ENCODE measurements around the gene ING3. TPM values are rescaled to one million over a fixed set of nuclear protein-coding genes. Genes with fewer than 3 reads are reported as not detected.
A peak's percentile ranks its signal among the peaks of the same experiment; 100 is the strongest.

ING3 gene
- total and polyA plus RNA-seq, 9 of the 15 experiments (the other 6 are each of a cell fraction or from before 2014, with no cell fraction given) = 22.8 to 233 (median 50.4) TPM

DNA sequence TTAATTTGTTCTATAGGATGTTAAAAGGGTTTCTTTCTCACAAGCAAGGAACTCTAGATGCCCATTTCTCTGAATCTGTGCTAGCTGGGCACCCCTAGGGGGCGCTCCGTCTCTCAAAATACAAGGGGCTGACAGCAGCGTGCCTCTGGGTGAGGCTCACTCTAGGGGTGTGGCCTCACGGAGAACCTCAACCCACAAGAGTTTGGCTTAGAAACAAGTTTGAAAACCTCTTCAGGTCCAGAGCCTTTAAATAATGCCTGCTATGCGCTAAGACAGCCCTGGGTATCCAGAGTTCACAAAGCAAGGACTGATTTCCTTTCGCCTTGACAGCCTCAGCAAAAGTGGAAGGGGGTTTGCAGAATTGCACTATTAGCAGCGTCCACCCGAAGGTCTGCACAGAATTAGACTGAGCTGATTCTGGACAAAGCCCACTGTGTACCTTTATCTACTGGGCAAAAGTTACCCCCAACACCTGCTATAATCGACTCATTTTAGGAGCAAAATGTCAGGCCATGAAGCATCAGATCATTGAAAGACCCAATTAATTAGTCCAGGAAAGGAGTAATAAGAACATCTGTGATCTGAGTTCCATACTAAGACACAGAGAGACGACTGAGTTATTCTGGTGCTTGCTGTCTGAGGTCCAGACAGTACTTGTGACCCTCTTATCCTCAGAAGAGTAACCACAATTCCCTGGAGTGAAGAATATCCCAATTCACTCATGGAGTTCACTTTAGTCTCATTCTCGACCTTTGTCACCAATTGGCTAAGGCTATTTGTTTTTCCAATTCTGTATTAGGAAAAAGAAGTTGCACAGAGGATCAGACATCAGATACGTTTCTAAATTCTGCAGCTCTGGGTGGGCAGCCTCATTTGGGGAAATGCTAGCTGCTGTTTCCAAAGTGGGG is 37.4 kb downstream of the ING3 start (continued):
- TF ChIP-seq, protein P1, sequence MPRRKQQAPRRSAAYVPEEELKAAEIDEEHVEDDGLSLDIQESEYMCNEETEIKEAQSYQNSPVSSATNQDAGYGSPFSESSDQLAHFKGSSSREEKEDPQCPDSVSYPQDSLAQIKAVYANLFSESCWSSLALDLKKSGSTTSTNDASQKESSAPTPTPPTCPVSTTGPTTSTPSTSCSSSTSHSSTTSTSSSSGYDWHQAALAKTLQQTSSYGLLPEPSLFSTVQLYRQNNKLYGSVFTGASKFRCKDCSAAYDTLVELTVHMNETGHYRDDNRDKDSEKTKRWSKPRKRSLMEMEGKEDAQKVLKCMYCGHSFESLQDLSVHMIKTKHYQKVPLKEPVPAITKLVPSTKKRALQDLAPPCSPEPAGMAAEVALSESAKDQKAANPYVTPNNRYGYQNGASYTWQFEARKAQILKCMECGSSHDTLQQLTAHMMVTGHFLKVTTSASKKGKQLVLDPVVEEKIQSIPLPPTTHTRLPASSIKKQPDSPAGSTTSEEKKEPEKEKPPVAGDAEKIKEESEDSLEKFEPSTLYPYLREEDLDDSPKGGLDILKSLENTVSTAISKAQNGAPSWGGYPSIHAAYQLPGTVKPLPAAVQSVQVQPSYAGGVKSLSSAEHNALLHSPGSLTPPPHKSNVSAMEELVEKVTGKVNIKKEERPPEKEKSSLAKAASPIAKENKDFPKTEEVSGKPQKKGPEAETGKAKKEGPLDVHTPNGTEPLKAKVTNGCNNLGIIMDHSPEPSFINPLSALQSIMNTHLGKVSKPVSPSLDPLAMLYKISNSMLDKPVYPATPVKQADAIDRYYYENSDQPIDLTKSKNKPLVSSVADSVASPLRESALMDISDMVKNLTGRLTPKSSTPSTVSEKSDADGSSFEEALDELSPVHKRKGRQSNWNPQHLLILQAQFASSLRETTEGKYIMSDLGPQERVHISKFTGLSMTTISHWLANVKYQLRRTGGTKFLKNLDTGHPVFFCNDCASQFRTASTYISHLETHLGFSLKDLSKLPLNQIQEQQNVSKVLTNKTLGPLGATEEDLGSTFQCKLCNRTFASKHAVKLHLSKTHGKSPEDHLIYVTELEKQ (CRISPR knock-in tag; IDR thresholded peaks at IDR 0.05) = no peak
- TF ChIP-seq GABPB1 (CRISPR knock-in tag; IDR thresholded peaks at IDR 0.05) = peak; percentile 25; the same call in 1 of the 2 replicates
- no peak for TF ChIP-seq FOS (IDR thresholded peaks at IDR 0.05; ENCODE audit: extremely low read depth, insufficient read length)
- no peak for TF ChIP-seq RBM15 (IDR thresholded peaks at IDR 0.05; ENCODE audit: insufficient read depth, low read length)
- TF ChIP-seq, protein P2, sequence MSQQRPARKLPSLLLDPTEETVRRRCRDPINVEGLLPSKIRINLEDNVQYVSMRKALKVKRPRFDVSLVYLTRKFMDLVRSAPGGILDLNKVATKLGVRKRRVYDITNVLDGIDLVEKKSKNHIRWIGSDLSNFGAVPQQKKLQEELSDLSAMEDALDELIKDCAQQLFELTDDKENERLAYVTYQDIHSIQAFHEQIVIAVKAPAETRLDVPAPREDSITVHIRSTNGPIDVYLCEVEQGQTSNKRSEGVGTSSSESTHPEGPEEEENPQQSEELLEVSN (IDR thresholded peaks at IDR 0.05; ENCODE audit: borderline replicate concordance in 1 of 2, extremely low read depth in 1 of 2, insufficient read depth in 1 of 2, insufficient read length in 1 of 2, low read depth in 1 of 2, low read length in 1 of 2, poor library complexity in 1 of 2, severe bottlenecking in 1 of 2) = peak in 1 of 2 experiments; percentile 16
- no peak for TF ChIP-seq PHF20 (IDR thresholded peaks at IDR 0.05; ENCODE audit: partially characterized antibody)
- TF ChIP-seq, protein P3, sequence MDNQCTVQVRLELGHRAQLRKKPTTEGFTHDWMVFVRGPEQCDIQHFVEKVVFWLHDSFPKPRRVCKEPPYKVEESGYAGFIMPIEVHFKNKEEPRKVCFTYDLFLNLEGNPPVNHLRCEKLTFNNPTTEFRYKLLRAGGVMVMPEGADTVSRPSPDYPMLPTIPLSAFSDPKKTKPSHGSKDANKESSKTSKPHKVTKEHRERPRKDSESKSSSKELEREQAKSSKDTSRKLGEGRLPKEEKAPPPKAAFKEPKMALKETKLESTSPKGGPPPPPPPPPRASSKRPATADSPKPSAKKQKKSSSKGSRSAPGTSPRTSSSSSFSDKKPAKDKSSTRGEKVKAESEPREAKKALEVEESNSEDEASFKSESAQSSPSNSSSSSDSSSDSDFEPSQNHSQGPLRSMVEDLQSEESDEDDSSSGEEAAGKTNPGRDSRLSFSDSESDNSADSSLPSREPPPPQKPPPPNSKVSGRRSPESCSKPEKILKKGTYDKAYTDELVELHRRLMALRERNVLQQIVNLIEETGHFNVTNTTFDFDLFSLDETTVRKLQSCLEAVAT (IDR thresholded peaks at IDR 0.05) = peak; percentile 94 to 95
- TF ChIP-seq, protein P4, sequence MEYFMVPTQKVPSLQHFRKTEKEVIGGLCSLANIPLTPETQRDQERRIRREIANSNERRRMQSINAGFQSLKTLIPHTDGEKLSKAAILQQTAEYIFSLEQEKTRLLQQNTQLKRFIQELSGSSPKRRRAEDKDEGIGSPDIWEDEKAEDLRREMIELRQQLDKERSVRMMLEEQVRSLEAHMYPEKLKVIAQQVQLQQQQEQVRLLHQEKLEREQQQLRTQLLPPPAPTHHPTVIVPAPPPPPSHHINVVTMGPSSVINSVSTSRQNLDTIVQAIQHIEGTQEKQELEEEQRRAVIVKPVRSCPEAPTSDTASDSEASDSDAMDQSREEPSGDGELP (CRISPR knock-in tag; IDR thresholded peaks at IDR 0.05; ENCODE audit: borderline replicate concordance) = peak; percentile 60; the same call in 1 of the 2 replicates
- TF ChIP-seq CC2D1A (IDR thresholded peaks at IDR 0.05) = peak; percentile 73
- no peak; the same call in 1 of the 2 replicates for TF ChIP-seq POLR2AphosphoS2 (IDR thresholded peaks at IDR 0.05; ENCODE audit: low read length)
- TF ChIP-seq, protein P5, sequence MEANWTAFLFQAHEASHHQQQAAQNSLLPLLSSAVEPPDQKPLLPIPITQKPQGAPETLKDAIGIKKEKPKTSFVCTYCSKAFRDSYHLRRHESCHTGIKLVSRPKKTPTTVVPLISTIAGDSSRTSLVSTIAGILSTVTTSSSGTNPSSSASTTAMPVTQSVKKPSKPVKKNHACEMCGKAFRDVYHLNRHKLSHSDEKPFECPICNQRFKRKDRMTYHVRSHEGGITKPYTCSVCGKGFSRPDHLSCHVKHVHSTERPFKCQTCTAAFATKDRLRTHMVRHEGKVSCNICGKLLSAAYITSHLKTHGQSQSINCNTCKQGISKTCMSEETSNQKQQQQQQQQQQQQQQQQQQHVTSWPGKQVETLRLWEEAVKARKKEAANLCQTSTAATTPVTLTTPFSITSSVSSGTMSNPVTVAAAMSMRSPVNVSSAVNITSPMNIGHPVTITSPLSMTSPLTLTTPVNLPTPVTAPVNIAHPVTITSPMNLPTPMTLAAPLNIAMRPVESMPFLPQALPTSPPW (CRISPR knock-in tag; IDR thresholded peaks at IDR 0.05) = no peak; the same call in none of the 2 replicates
- TF ChIP-seq MYBL2 (IDR thresholded peaks at IDR 0.05; ENCODE audit: low read depth) = no peak
- no peak for TF ChIP-seq MYBL2 (CRISPR knock-in tag; IDR thresholded peaks at IDR 0.05; ENCODE audit: borderline replicate concordance)
- TF ChIP-seq PHF21A (IDR thresholded peaks at IDR 0.05; ENCODE audit: borderline replicate concordance, low read depth) = no peak
- peak; percentile 30; the same call in 1 of the 2 replicates for TF ChIP-seq MAFF (IDR thresholded peaks at IDR 0.05; ENCODE audit: low read length)
- TF ChIP-seq EWSR1 (IDR thresholded peaks at IDR 0.05; ENCODE audit: borderline replicate concordance, low read depth, partially characterized antibody) = no peak
- TF ChIP-seq SMARCB1 (IDR thresholded peaks at IDR 0.05; ENCODE audit: insufficient read length, low read depth) = no peak
